HepG2 (cell line): Measurements from ENCODE around the gene SLC2A13. TPM values are rescaled to one million over a fixed set of nuclear protein-coding genes. Genes with fewer than 3 reads are reported as not detected.

Source experiments
- ATAC-seq: fragments of 200-7000 bp; cut with Tn5 transposase; 3 replicates; pipeline ENCODE4 v1.9.1; 2020; ENCODE audit warnings: mild to moderate bottlenecking, moderate library complexity
- BruUV-seq: library from RNA; stranded (reverse); fragments of 400-500 nt; replicated peaks from 2 replicates; lab custom pipeline; 2021; lab: Mats Ljungman, UMichigan
- CTCF ChIA-PET: fragments of 300-600 bp; formaldehyde crosslinking; extraction: SDS; loops from one replicate; lab custom pipeline; 2021; ENCODE audit warnings: low total read pairs, inconsistent platforms, low intra/inter-chr PET ratio; lab: Yijun Ruan, JAX
- POLR2A ChIA-PET: fragments of 350-600 bp; sonication (Branson Sonifier 250); formaldehyde crosslinking; loops from one replicate; lab custom pipeline; 2020; ENCODE audit warnings: antibody characterized with exemption, inconsistent platforms; lab: Yijun Ruan, JAX
- DNase-seq: peaks from one replicate; pipeline ENCODE4 v3.0.0-alpha.2; 2015; ENCODE audit warnings: low spot score
- FAIRE-seq: peaks from 3 replicates; lab custom pipeline; 2011; peaks lifted over from hg19 to GRCh38; lab: Jason Lieb, UNC
- H2AFZ ChIP-seq: one replicate; pipeline ENCODE4 v1.6.1; 2011; ENCODE audit warnings: low read length, inconsistent platforms
- H3K27ac ChIP-seq: fragments of 300-600 bp; 3 replicates; pipeline ENCODE4 v1.8.0; 2011; ENCODE audit warnings: mixed run types, mild to moderate bottlenecking, mixed read lengths, low read length, inconsistent platforms; ENCODE audit not compliant: insufficient read depth; ENCODE audit errors: extremely low read length
- H3K27me3 ChIP-seq, 2 experiments: fragments of 200-600 bp in 1 of 2; 2 replicates in 1 of 2; 3 replicates in 1 of 2; pipeline versions ENCODE4 v1.6.0 to v1.8.0; 2011; ENCODE audit warnings: low read length in 2 of 2, mild to moderate bottlenecking in 2 of 2, moderate library complexity in 2 of 2, inconsistent platforms in 1 of 2; ENCODE audit not compliant: insufficient read depth in 2 of 2, control insufficient read depth in 1 of 2
- H3K36me3 ChIP-seq, 2 experiments: fragments of 200-600 bp in 1 of 2; replicated peaks in 1 of 2; 2 replicates in 1 of 2; 3 replicates in 1 of 2; pipeline versions ENCODE4 v1.5.1 to v1.8.0; 2011; ENCODE audit warnings: low read length in 2 of 2, inconsistent platforms in 1 of 2; ENCODE audit not compliant: insufficient read depth in 2 of 2, control insufficient read depth in 1 of 2
- H3K4me1 ChIP-seq: 2 replicates; pipeline ENCODE4 v1.5.1; 2012; ENCODE audit warnings: low read length, inconsistent platforms; ENCODE audit not compliant: insufficient read depth
- H3K4me2 ChIP-seq: 2 replicates; pipeline ENCODE4 v1.6.0; 2011; ENCODE audit warnings: low read depth, low read length, inconsistent platforms
- H3K4me3 ChIP-seq, 3 experiments: fragments of 200-600 bp in 1 of 3; sonication (generic), shearing (Covaris generic) in 1 of 3; replicated peaks in 1 of 3; 2 replicates each; pipeline ENCODE4 v1.5.1; 2011 to 2016; ENCODE audit warnings: low read length in 3 of 3, inconsistent platforms in 2 of 3, low read depth in 2 of 3, mild to moderate bottlenecking in 2 of 3, control low read depth in 1 of 3, mixed read lengths in 1 of 3; ENCODE audit not compliant: insufficient read depth in 1 of 3
- H3K79me2 ChIP-seq: one replicate; pipeline ENCODE4 v1.6.1; 2011; ENCODE audit warnings: low read length, inconsistent platforms; ENCODE audit not compliant: insufficient read depth
- H3K9ac ChIP-seq: 2 replicates; pipeline ENCODE4 v1.6.0; 2011; ENCODE audit warnings: mild to moderate bottlenecking, low read depth, low read length, inconsistent platforms; ENCODE audit not compliant: insufficient read depth
- H3K9me3 ChIP-seq: 2 replicates; pipeline ENCODE4 v1.5.1; 2012; ENCODE audit warnings: mild to moderate bottlenecking, low read length
- H4K20me1 ChIP-seq: 2 replicates; pipeline ENCODE4 v1.6.0; 2011; ENCODE audit warnings: inconsistent platforms, mild to moderate bottlenecking, low read length, moderate library complexity; ENCODE audit not compliant: insufficient read depth
- BRD4 ChIP-seq: sonication (generic); formaldehyde crosslinking; IDR thresholded peaks from 2 replicates; pipeline ENCODE4 v1.4.0; 2020; ENCODE audit warnings: missing genetic modification reagents
- HOXA3 ChIP-seq: sonication (generic); formaldehyde crosslinking; IDR thresholded peaks from 2 replicates; pipeline ENCODE4 v1.5.0; 2020; ENCODE audit warnings: missing genetic modification reagents
- KDM3A ChIP-seq: IDR thresholded peaks from 2 replicates; pipeline ENCODE4 v1.6.1; 2018; ENCODE audit warnings: low read depth, missing compliant biosample characterization
- ZNF441 ChIP-seq: sonication (generic); formaldehyde crosslinking; IDR thresholded peaks from 2 replicates; pipeline ENCODE4 v1.7.0; 2021; ENCODE audit warnings: missing genetic modification reagents, borderline replicate concordance
- ZNF496 ChIP-seq: sonication (generic); formaldehyde crosslinking; IDR thresholded peaks from 2 replicates; pipeline ENCODE4 v1.8.1; 2023; ENCODE audit warnings: mild to moderate bottlenecking, moderate library complexity, missing genetic modification reagents; ENCODE audit not compliant: insufficient replicate concordance
- ZNF530 ChIP-seq: sonication (generic); formaldehyde crosslinking; IDR thresholded peaks from 2 replicates; pipeline ENCODE4 v1.5.0; 2020; ENCODE audit warnings: low read depth, mild to moderate bottlenecking, missing genetic modification reagents
- WGBS: methylation state at CpG from one replicate; pipeline ENCODE4 v1.1.6; 2017; ENCODE audit warnings: low lambda C conversion rate; 5-methylcytosine and 5-hydroxymethylcytosine counted together
- in situ Hi-C: cut with HindIII; loops from 2 replicates; pipeline ENCODE4 v1.10.0; 2017; ENCODE audit warnings: low pct_unique_long_range_greater_than_20kb; ENCODE audit not compliant: extremely low pct_ligation_motif_present
- intact Hi-C: fragments of 100-400 bp; cut with micrococcal nuclease; formaldehyde crosslinking; loops from one replicate; pipeline ENCODE4 v1.10.0; 2022; ENCODE audit not compliant: unreplicated experiment
- polyA plus RNA-seq, 8 experiments: library from polyadenylated mRNA; depleted of rRNA in 3 of 8; stranded (reverse) in 7 of 8; unstranded in 1 of 8; fragments of >200 nt; fragmentation: Illumina TruSeq in 4 of 8; extraction: Trizol in 4 of 8; gene quantifications; 2 replicates each; pipeline versions ENCODE4 v1.2.1 to v1.2.3, GENCODE V29; 2011 to 2016; ENCODE audit warnings: low read depth in 4 of 8, missing spikeins in 1 of 8, mixed read lengths in 1 of 8; ENCODE audit not compliant: insufficient read depth in 1 of 8
- total RNA-seq, 5 experiments: library from RNA; depleted of rRNA; stranded (reverse); fragments of >200 nt; fragmentation: Illumina TruSeq; extraction: Trizol; gene quantifications; 2 replicates each; pipeline ENCODE4 v1.2.3, GENCODE V29; 2016; ENCODE audit warnings: low read depth in 1 of 5
- TF ChIP-seq, protein P1 (sequence below): sonication (generic); formaldehyde crosslinking; IDR thresholded peaks from 2 replicates; pipeline ENCODE4 v1.4.0; 2020; ENCODE audit warnings: missing genetic modification reagents
- TF ChIP-seq, protein P2 (sequence below): sonication (generic); formaldehyde crosslinking; IDR thresholded peaks from 2 replicates; pipeline ENCODE4 v1.9.0; 2021; ENCODE audit warnings: missing genetic modification reagents, borderline replicate concordance
- TF ChIP-seq, protein P3 (sequence below): IDR thresholded peaks from 2 replicates; pipeline ENCODE4 v1.6.1; 2016
- TF ChIP-seq, protein P4 (sequence below): IDR thresholded peaks from 2 replicates; pipeline ENCODE4 v1.6.1; 2012; ENCODE audit warnings: inconsistent platforms
- TF ChIP-seq, protein P5 (sequence below): IDR thresholded peaks from 2 replicates; pipeline ENCODE4 v1.6.1; 2016; ENCODE audit warnings: low read depth, missing genetic modification reagents, missing compliant biosample characterization
- TF ChIP-seq, protein P6 (sequence below): sonication (generic); formaldehyde crosslinking; IDR thresholded peaks from 2 replicates; pipeline ENCODE4 v1.5.1; 2020; ENCODE audit warnings: missing genetic modification reagents, mild to moderate bottlenecking, borderline replicate concordance

The SLC2A13 gene
- total and polyA plus RNA-seq, 2 of the 13 experiments (the other 11 are each of a cell fraction or from before 2014, with no cell fraction given): 5.5 to 6.0 TPM

DNA sequence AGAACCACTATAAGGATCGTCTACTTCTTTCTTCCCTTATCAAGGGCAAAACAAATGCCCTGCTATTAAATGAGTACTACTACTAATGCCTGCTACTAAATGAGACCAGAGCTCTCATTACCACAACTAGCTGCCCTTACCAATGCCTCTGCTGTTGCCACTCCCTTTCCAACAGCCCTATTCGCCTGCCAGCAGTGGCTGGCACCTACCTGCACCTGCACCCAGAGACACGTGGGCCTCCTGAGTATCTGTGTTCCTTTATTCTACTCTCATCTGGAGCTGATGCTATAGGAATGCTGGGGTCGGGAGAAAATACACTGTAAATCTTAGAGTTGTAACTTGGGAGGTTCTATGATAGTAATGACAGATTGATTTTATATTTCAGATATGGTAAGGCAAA is 174.7 kb downstream of the SLC2A13 start:
- WGBS: 84% methylated on average over 4 of the region's 4 CpGs
- TF ChIP-seq KDM3A (no peak), BRD4 (CRISPR knock-in tag) (no peak), ZNF496 (CRISPR knock-in tag) (no peak), HOXA3 (CRISPR knock-in tag) (no peak), ZNF441 (CRISPR knock-in tag) (no peak), ZNF530 (CRISPR knock-in tag) (no peak)
- TF ChIP-seq, protein P1, sequence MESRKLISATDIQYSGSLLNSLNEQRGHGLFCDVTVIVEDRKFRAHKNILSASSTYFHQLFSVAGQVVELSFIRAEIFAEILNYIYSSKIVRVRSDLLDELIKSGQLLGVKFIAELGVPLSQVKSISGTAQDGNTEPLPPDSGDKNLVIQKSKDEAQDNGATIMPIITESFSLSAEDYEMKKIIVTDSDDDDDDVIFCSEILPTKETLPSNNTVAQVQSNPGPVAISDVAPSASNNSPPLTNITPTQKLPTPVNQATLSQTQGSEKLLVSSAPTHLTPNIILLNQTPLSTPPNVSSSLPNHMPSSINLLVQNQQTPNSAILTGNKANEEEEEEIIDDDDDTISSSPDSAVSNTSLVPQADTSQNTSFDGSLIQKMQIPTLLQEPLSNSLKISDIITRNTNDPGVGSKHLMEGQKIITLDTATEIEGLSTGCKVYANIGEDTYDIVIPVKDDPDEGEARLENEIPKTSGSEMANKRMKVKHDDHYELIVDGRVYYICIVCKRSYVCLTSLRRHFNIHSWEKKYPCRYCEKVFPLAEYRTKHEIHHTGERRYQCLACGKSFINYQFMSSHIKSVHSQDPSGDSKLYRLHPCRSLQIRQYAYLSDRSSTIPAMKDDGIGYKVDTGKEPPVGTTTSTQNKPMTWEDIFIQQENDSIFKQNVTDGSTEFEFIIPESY: no peak
- TF ChIP-seq, protein P2, sequence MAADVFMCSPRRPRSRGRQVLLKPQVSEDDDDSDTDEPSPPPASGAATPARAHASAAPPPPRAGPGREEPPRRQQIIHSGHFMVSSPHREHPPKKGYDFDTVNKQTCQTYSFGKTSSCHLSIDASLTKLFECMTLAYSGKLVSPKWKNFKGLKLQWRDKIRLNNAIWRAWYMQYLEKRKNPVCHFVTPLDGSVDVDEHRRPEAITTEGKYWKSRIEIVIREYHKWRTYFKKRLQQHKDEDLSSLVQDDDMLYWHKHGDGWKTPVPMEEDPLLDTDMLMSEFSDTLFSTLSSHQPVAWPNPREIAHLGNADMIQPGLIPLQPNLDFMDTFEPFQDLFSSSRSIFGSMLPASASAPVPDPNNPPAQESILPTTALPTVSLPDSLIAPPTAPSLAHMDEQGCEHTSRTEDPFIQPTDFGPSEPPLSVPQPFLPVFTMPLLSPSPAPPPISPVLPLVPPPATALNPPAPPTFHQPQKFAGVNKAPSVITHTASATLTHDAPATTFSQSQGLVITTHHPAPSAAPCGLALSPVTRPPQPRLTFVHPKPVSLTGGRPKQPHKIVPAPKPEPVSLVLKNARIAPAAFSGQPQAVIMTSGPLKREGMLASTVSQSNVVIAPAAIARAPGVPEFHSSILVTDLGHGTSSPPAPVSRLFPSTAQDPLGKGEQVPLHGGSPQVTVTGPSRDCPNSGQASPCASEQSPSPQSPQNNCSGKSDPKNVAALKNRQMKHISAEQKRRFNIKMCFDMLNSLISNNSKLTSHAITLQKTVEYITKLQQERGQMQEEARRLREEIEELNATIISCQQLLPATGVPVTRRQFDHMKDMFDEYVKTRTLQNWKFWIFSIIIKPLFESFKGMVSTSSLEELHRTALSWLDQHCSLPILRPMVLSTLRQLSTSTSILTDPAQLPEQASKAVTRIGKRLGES (CRISPR knock-in tag): no peak
- TF ChIP-seq, protein P3, sequence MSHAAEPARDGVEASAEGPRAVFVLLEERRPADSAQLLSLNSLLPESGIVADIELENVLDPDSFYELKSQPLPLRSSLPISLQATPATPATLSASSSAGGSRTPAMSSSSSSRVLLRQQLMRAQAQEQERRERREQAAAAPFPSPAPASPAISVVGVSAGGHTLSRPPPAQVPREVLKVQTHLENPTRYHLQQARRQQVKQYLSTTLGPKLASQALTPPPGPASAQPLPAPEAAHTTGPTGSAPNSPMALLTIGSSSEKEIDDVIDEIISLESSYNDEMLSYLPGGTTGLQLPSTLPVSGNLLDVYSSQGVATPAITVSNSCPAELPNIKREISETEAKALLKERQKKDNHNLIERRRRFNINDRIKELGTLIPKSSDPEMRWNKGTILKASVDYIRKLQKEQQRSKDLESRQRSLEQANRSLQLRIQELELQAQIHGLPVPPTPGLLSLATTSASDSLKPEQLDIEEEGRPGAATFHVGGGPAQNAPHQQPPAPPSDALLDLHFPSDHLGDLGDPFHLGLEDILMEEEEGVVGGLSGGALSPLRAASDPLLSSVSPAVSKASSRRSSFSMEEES (CRISPR knock-in tag): no peak
- TF ChIP-seq, protein P4, sequence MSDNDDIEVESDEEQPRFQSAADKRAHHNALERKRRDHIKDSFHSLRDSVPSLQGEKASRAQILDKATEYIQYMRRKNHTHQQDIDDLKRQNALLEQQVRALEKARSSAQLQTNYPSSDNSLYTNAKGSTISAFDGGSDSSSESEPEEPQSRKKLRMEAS: no peak
- TF ChIP-seq, protein P5, sequence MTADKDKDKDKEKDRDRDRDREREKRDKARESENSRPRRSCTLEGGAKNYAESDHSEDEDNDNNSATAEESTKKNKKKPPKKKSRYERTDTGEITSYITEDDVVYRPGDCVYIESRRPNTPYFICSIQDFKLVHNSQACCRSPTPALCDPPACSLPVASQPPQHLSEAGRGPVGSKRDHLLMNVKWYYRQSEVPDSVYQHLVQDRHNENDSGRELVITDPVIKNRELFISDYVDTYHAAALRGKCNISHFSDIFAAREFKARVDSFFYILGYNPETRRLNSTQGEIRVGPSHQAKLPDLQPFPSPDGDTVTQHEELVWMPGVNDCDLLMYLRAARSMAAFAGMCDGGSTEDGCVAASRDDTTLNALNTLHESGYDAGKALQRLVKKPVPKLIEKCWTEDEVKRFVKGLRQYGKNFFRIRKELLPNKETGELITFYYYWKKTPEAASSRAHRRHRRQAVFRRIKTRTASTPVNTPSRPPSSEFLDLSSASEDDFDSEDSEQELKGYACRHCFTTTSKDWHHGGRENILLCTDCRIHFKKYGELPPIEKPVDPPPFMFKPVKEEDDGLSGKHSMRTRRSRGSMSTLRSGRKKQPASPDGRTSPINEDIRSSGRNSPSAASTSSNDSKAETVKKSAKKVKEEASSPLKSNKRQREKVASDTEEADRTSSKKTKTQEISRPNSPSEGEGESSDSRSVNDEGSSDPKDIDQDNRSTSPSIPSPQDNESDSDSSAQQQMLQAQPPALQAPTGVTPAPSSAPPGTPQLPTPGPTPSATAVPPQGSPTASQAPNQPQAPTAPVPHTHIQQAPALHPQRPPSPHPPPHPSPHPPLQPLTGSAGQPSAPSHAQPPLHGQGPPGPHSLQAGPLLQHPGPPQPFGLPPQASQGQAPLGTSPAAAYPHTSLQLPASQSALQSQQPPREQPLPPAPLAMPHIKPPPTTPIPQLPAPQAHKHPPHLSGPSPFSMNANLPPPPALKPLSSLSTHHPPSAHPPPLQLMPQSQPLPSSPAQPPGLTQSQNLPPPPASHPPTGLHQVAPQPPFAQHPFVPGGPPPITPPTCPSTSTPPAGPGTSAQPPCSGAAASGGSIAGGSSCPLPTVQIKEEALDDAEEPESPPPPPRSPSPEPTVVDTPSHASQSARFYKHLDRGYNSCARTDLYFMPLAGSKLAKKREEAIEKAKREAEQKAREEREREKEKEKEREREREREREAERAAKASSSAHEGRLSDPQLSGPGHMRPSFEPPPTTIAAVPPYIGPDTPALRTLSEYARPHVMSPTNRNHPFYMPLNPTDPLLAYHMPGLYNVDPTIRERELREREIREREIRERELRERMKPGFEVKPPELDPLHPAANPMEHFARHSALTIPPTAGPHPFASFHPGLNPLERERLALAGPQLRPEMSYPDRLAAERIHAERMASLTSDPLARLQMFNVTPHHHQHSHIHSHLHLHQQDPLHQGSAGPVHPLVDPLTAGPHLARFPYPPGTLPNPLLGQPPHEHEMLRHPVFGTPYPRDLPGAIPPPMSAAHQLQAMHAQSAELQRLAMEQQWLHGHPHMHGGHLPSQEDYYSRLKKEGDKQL (CRISPR knock-in tag): no peak
- TF ChIP-seq, protein P6, sequence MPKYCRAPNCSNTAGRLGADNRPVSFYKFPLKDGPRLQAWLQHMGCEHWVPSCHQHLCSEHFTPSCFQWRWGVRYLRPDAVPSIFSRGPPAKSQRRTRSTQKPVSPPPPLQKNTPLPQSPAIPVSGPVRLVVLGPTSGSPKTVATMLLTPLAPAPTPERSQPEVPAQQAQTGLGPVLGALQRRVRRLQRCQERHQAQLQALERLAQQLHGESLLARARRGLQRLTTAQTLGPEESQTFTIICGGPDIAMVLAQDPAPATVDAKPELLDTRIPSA: no peak

More for the DNA sequence above, 174.7 kb downstream of the SLC2A13 start:
- ChIA-PET POLR2A (no interaction called here), CTCF (no interaction called here)
- no TSS peak for BruUV-seq
- Histone ChIP-seq H3K4me3 (no peak overlapping the region), H2AFZ (no peak overlapping the region), H3K9ac (no peak overlapping the region), H3K4me1 (no peaks in the 10 kb centered on the region), H3K27me3 (no peaks in the 10 kb centered on the region), H3K9me3 (no peaks in the 10 kb centered on the region), H4K20me1 (no peaks in the 10 kb centered on the region), H3K27ac (no peak overlapping the region), H3K4me2 (no peak overlapping the region), H3K79me2 (no peaks in the 10 kb centered on the region), H3K36me3 (no peaks in the 10 kb centered on the region)
- intact Hi-C loops (no loop called here), in situ Hi-C loops (no loop called here)
- ATAC-seq (no peak), FAIRE-seq (no peak), DNase-seq (no peak)
